GM19035 (cell line): ENCODE data around the gene GCNT2.
"Not testable (repeated sequence)": the region's sequence is repeated elsewhere in the genome, so short reads cannot be mapped to it uniquely, and the experiment has no call there.

Source experiments
- ATAC-seq: cut with Tn5 transposase; IDR thresholded peaks from one replicate; pipeline ENCODE4 v1.9.1; 2021; ENCODE audit not compliant: unreplicated experiment

The GCNT2 gene

DNA sequence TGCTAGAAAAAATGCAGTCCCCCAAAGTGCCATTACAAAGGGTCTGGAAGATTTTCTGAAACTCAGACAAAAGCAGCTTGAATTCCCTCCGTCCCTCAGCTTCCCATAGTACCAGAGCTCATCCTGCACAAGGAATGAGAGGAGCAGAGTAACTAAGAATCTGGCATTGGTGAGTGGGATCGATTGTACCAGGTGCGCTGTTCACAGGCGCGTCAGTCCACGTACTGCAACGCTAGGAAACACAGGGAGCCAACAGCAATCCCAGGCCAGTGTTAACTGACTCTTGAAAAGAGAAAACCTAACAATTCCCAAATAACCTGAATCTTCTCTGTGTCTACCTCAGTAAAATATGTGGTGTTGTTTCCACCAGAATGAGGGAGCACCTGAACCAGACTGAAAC is 77.9 kb downstream of the GCNT2 start:
- no peak for ATAC-seq

DNA sequence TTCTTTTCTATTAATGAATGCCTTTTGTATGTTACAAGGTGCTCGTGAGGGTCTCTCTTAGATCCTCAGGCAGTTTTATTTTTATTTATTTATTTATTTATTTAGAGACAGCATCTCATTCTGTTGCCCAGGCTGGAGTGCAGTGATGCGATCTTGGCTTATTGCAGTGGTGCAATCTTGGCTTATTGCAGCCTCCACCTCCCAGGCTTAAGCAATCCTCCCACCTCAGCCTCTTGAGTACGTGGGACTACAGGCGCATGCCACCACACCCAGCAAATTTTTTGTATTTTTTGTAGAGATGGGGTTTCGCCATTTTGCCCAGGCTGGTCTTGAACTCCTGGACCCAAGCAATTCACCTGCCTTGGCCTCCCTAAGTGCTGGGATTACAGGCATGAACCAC is 79.5 kb downstream of the GCNT2 start:
- ATAC-seq = not testable (repeated sequence)

DNA sequence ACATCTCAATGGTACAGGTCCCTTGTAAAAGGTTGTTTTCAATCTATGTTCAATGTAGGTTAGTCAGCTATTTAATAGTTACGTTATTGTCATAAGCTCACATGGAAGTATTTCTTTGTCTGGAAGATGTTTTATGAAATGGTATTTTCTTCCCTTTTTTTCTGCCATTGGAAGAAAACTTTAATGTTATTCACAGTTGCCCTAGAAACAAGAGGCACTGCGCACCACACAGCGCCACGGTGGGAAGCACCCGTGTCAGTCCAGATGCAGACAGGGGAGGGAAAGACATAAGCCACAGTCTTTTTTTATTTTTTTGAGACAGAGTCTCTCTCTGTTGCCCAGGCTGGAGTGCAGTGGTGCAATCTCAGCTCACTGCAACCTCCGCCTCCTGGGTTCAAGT is 82.1 kb downstream of the GCNT2 start:
- no peak for ATAC-seq

DNA sequence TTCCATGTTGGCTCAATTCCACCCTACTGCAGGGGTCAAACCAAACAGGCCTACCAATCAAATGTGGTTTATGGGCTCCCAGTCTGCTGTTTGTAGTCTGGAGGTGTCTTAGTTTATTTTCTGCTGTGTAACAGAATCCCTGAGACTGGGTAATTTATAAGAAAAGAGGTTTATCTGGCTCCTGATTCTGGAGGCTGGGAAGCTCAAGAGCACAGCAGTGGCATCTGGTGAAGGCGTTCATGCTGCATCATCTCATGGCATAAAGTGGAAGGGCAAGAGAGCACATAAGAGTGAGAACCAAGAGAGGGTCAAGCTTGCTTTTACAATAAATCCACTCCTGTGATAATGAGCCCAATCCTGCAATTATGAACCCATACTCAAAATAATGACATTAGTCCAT is 87.9 kb downstream of the GCNT2 start:
- no peak for ATAC-seq

DNA sequence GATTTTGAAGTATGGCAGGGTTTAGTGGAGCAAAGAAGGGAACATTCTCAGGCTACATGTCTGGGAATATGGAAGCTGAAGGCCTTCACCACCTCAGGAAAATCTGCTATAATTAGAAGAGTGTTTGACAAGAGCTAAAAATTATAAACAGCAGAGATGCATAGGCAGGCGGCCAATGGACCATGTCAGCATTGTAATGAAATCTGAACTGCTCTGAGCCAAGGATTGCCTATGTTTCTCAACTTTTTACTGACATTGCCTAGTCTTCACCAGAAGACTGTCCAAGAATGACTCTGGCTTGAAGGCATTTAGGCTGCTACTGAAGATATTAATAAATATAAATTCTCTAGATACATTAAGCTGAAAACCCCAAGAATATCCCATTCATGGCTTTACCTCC is 89.1 kb downstream of the GCNT2 start:
- ATAC-seq = no peak

DNA sequence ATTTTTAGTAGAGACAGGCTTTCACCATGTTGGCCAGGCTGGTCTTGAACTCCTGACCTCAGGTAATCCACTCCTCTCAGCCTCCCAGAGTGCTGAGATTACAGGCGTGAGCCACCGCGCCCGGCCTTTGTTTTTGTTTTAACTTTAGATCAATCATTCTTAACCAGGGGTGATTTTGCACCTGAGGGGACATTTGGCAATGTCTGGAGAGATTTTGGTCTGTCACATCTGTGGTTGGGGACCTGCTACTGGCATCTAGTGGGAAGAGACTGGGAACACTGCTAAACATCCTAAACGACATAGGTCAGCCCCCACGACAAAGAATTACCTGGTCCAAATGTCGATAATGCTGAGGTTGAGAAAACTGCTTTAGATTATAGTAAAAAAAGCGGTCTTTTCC is 91.0 kb downstream of the GCNT2 start:
- ATAC-seq = no peak

DNA sequence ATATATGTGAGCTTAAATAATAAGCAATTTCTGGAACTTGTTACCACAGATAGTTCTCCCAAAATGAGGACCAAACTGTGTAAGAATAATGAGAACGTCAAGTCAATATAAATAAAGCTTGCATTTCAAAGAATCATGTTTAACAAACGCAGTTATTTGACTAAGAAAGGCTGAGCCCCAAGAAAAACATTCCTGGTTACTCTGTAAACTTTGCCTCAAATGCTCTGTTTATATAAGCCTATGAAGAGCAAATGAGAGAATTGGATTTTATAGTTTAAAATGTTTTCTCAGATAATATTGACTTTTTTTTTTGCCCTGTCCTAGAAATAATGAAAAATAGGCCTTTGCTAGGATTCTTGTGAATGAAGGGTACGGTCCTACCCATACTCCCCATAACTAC is 91.9 kb downstream of the GCNT2 start:
- ATAC-seq = no peak

DNA sequence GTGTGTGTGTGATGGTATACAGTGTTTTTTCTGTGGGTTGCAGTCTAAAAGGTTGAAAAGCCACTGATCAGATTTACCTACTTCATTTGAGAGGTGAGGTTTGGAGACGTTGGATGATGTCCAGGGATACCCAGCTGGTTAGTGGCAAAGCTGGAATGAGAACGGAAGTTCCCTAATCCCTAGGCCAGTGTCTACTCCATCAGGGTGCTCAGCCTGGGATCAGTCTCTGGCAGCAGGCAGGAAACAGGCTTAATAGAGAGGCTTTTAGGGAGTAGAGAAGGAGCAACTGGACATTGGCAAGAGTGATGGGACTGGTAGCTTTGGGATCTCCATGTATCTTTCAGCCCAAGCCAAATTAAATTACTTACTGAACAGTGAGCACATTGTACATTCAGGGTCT is 92.6 kb downstream of the GCNT2 start:
- no peak for ATAC-seq

DNA sequence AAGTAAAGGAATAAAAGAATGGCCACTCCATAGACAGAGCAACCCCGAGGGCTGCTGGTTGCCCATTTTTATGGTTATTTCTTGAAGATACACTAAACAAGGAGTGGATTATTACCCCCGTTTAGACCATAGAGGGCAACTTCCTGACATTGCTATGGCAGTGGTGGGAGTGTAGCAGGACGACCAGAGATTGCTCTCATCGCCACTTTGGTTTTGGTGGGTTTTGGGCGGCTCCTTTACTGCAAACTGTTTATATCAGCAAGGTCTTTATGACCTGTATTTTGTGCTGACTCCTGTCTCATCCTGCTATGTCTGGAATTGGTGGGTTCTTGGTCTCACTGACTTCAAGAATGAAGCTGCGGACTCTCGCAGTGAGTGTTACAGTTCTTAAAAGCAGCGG is 94.5 kb downstream of the GCNT2 start:
- no peak for ATAC-seq

DNA sequence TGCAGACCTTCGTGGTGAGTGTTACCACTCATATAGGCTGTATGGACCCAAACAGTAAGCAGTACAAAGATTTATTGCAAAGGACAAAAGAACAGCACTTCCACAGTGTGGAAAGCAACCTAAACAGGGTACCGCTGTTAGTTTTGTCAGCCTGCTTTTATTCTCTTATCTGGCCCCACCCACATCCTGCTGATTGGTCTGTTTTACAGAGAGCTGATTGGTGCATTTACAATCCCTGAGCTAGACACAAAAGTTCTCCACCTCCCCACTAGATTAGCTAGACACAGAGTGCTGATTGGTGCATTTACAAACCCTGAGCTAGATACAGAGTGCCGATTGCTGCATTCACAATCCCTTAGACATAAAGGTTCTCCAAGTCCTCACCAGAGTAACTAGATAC is 95.1 kb downstream of the GCNT2 start:
- ATAC-seq = not testable (repeated sequence)

DNA sequence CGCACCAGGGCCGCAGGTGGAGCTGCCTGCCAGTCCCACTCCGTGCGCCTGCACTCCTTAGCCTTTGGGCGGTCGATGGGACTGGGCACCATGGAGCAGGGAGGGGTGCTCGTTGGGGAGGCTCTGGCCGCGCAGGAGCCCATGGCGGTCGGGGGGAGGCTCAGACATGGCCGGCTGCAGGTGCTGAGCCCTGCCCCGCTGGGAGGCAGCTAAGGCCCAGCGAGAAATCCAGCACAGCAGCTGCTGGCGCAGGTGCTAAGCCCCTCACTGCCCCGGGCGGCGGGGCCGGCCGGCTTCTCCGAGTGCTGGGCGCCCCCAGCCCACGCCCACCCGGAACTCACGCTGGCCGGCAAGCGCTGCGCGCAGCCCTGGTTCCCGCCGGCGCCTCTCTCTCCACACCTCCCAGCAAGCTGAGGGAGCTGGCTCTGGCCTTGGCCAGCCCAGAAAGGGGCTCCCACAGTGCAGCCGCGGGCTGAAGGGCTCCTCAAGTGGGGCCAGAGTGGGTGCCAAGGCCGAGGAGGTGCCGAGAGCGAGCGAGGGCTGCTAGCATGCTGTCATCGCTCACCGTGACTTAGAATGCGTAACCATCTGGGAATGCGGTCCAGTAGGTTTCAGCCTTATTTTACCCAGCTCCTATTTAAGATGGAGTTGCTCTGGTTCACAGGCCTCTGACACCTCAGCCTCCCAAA is 96.0 kb downstream of the GCNT2 start:
- ATAC-seq = no peak

DNA sequence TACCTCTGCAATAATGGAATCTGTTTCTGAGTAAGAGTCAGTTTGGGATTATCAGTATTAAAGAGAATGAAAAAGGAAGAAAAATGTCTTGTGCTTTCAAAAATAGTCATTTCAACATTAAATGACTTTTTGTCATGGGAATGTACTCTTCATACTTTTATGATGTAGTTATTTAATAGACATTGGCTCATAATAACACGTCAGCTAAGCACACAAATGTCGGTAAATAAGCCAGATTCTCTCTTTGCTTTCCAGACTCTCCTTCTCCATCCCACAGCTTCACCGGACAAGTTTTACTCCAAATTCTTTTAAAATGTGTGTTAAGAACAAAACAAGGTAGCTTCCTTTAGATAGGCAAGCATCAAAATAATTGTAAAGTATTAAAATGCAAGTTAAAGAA is 97.3 kb downstream of the GCNT2 start:
- no peak for ATAC-seq

DNA sequence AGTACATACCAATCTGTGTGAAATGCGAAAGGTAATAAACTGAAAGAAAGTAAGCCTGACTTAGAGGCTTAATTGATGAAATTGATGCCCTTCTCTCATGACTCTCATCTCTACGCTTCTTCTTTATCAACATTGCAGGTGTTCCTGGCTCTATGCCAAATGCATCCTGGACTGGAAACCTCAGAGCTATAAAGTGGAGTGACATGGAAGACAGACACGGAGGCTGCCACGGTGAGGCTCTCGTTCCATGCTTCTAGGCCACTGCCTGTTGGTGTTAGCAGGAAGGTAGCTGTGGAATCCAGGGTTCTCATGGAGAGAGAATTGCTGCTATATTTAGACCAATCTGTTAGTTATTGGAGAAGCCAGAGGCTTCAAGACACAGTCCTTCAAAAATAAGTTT is 100.1 kb downstream of the GCNT2 start:
- ATAC-seq = no peak

DNA sequence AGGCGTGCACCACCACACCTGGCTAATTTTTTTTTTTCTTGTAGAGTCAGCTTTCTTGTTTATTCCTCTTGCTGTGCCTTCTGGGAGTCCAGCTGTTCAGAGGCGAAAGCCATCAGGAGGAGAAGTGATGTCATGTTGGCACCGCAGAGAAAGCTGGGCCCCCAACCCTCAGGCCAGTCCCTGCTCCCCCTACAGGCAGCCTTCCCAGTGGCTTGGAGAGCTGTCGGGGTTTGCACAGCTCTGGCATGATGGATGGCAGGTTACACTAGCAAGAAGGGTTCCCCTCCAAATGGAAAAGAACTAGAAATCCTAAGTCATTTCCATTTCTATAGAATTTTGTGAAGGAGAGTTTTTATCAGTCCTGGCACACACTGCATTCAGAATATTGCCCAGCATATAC is 100.7 kb downstream of the GCNT2 start:
- ATAC-seq = no peak

DNA sequence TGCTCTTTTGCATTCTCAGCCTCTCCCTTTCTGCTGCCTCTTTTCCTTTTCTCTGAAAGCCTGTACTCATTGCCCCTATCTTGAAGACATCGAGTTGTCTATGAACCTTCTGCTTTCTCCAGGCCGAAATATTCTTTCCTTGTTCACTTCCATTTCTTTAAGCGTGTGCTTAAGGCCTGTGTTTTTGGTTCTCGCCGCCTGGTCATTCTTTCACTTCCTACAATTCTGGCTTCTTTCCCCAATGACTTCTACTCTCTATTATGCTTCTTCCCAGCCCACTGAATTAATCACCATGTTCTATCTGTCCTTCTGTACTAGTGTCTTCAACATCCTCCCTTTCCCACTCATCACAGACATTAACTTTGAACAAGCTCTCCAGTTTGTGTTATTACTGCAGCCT is 103.7 kb downstream of the GCNT2 start:
- no peak for ATAC-seq

DNA sequence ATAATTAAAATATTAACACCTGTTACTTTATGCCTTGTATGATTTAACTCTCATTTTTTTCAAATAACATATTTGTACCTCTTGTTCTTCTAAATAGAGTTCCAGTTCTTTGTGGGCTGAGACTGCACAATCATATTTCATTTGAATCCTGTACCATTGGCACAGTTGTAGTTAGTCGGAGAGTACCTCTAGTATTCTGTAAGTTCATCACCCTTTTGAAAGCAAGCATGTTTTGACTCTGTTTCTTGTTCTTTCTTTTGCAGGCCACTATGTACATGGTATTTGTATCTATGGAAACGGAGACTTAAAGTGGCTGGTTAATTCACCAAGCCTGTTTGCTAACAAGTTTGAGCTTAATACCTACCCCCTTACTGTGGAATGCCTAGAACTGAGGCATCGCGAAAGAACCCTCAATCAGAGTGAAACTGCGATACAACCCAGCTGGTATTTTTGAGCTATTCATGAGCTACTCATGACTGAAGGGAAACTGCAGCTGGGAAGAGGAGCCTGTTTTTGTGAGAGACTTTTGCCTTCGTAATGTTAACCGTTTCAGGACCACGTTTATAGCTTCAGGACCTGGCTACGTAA is 105.1 kb downstream of the GCNT2 start:
- no peak for ATAC-seq

DNA sequence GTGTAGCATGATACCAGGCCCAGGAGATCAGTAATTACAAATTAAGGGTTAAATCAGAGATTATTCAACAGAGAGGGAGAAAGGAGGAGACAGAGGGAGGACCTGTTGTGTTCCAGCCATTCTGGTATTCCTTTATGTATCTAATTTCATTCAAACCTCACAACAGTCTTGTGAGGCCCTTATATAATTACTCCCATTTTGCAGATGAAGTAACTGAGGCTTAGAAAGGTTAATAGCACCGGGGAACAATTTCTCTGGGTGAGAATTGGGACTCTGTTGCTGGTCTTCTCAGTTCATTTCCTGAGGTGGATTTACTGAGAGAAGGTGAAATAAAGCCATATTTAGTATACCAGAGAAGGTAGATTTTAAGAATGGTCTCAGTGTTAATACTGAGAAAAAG is 106.6 kb downstream of the GCNT2 start:
- ATAC-seq = no peak

DNA sequence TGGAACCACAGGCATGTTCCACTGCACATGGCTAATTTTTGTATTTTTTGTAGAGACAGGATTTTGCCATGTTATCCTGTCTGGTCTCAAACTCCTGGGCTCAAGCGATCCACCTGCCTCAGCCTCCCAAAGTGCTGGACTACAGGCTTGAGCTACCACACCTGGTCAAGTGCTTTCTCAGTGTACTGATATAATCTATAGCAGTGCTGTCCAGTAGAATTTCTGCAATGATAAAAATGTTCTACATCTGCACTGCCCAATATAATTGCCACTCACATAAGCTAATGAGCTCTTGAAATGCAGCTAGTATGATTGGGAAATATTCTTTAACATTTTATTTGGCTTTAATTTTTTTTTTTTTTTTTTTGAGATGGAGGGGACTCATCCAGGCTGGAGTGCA is 109.0 kb downstream of the GCNT2 start:
- ATAC-seq = no peak

DNA sequence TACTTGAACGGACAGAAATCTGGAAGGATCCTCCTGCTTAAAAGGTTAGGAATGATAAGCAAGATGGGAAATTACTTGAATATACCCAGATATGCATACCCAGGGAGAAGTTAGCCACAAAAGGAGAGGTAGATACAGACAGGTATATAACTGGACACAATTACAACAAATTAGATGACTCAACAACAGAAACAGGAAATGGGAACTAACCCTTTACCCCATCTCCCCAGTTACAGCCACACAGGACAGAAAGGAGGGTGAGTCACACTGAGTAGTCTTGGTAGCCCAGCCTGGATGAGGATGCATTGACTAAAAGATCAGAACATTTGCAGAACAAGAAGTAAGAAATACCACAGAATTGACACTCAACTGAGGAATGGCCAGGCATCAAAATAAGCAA is 112.1 kb downstream of the GCNT2 start:
- ATAC-seq = peak; percentile 67

DNA sequence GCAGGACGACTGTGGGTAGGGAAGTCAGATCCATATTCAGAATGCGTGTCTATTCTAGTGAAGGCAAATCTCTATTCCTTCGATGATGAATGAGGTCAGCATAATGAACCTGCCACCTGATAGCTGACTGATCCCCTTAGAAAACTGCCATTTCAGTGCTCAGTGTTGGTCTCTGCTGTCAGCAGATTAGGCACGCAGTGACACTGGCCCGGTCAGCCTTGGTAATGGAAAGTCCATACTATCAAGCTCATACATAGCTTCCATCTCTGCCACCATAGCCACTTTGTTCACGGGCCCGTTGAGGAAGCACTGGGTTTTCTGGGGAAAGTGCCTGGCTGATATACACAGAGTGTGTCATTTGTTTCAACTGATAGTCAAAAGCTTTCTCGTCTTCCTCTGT is 119.3 kb downstream of the GCNT2 start:
- ATAC-seq = no peak

DNA sequence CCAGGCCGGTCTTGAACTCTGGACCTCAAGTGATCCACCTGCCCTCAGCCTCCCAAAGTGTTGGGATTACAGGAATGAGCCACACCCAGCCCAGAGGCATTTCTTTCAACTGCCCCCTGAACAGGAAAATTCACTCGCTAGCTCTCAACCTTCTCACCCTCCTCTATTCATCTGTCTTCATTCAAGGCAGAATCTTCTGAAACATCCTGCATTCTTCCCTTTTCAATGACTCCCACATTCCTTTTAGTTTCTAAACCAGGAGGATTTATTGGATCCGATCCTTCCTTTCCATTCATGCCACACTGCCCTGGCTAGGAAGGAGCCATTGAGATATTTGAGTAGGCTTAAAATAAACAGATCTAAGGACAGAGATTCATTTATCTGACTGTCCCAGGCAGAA is 120.4 kb downstream of the GCNT2 start:
- no peak for ATAC-seq

DNA sequence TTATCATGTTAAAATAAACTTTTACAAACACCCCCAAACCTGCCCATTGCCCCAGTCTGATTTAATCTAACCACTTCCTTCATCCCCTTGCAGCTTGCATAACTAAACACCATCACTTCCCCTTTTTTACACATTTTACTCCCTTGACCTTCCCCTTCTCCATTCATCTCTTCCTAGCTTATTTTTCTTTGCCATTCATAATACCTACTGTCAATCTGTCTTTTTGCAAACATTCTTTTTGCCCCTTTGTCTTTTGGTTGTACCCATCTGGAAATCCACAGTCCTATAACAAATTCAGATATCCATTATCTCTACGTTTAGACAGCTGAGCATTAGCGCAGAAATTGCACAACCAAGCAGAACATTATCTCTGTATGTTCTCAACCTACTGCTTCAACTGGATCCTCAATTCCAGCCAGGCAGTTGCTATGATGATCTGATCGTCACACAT is 122.1 kb downstream of the GCNT2 start:
- ATAC-seq = no peak

DNA sequence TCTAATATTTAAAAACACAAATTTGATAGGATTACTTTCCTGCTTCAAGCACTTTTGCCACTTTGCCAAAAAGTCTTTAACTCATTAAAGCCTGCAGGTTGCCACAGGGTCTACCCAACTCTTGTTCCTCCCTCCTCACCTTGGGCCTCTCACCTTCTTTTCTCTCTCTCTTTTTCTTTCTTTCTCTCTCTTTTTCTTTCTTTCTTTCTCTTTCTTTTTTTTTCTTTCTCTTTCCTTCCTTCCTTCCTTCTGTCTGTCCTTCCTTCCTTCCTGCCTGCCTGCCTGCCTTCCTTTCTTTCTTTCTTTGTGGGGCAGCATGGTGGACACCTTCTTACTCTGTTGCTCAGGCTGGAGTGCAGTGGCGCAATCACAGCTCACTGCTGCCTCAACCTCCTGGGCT is 123.1 kb downstream of the GCNT2 start:
- no peak for ATAC-seq
